ENCODE measurements around the gene CSH1. TPM values are rescaled to one million over a fixed set of nuclear protein-coding genes. Genes with fewer than 3 reads are reported as not detected.

CSH1 gene
- total RNA-seq, 4 donors from 2014 or later = not detected

DNA sequence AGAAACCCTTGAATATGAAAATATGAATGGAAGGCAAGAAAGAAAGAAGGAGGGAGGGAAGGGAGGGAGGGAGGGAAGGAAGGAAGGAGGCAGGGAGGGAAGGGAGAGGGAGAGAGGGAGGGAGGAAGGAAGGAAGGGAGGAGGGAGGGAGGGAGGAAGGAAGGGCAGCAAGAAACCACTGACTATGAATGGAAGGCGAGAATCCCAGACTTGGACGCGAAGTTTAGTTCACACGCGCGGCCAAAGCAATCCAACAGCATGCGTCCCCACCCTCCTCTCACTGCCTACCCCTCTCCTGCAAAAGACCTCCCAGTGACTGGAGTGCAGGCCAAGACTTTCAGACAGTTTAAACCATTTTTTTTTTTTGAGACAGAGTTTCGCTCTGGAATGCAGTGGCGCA lies 46.0 kb downstream of the CSH1 start:
- Histone ChIP-seq H3K9me3 (no peaks in the 10 kb centered on the region), H3K4me3 (no peak overlapping the region), H3K4me1 (peaks cover 0 to 15% (median 0%) of the 10 kb centered on the region in 3 donors), H3K27ac (no peak overlapping the region), H3K27me3 (no peaks in the 10 kb centered on the region), H3K36me3 (no peaks in the 10 kb centered on the region)
- TF ChIP-seq POLR2AphosphoS5 (IDR thresholded peaks at IDR 0.05) (no peak), POLR2A (IDR thresholded peaks at IDR 0.05) (no peak), EP300 (IDR thresholded peaks at IDR 0.05) (no peak)
- TF ChIP-seq, protein P1, sequence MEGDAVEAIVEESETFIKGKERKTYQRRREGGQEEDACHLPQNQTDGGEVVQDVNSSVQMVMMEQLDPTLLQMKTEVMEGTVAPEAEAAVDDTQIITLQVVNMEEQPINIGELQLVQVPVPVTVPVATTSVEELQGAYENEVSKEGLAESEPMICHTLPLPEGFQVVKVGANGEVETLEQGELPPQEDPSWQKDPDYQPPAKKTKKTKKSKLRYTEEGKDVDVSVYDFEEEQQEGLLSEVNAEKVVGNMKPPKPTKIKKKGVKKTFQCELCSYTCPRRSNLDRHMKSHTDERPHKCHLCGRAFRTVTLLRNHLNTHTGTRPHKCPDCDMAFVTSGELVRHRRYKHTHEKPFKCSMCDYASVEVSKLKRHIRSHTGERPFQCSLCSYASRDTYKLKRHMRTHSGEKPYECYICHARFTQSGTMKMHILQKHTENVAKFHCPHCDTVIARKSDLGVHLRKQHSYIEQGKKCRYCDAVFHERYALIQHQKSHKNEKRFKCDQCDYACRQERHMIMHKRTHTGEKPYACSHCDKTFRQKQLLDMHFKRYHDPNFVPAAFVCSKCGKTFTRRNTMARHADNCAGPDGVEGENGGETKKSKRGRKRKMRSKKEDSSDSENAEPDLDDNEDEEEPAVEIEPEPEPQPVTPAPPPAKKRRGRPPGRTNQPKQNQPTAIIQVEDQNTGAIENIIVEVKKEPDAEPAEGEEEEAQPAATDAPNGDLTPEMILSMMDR (IDR thresholded peaks at IDR 0.05) = no peak
- no peak for ATAC-seq
- whole genome bisulfite sequencing, 2 donors (ENCODE audit: low coverage in 1 of 2) = 60 to 88% methylated on average over 8 to 9 of the region's 9 CpGs

DNA sequence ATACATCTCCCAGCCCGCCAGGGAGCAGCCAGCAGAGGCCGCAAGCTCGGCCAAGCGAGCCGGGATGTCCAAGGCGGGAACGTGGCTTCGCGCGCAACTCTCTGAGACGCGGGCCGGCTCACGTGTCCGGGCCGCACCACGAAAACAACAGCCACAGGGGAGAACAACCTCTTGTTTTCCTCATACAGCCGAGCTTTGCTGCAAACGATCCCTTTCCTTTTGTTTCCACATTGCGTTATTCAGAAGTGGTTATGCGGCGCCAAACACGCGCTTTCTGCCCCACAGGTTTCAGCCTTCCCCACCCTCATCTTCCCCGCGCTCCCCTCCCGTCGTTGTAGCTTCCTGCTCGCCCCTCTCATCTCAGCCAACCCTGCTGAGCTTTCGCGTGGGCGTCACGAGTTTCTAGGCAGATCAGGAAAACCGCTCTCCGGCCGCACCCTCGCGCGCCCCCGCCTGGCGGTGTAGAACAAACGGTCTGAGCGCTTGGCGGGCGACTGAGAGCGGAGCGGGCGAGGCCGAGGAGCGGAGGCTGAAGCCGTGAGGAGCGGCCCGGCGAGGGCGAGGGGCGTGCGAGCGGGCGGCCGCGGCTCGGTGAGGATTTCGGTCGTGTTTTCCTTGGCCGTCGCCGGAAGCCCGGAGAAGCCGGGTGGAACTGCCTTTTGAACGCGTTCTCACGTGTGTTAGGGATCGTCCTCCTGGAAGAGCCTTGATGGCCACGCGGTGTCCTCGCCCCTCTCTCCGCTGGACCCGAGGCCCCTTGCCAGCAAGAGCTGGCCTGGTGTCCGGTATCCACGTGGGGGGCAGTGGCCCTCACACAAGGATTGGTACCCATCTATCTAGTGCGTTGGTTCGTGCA lies 47.3 kb downstream of the CSH1 start:
- H3K4me1 ChIP-seq = peaks cover 0 to 19% (median 0%) of the 10 kb centered on the region in 3 donors
- no peaks in the 10 kb centered on the region for H3K36me3 ChIP-seq
- 3 to 6% methylated on average over 11 to 32 of the region's 82 CpGs for WGBS, 2 donors (ENCODE audit: low coverage in 1 of 2)
- no peaks in the 10 kb centered on the region for H3K27me3 ChIP-seq
- H3K4me3 ChIP-seq = peak overlapping the region in 1 of 2 donors; percentile 36
- TF ChIP-seq POLR2A (IDR thresholded peaks at IDR 0.05) (peak in 1 of 2 donors; percentile 23), EP300 (IDR thresholded peaks at IDR 0.05) (no peak), POLR2AphosphoS5 (IDR thresholded peaks at IDR 0.05) (no peak)
- TF ChIP-seq, protein P1 (IDR thresholded peaks at IDR 0.05) = peak; percentile 77 to 82 (median 79)
- peak overlapping the region; percentile 7 to 76 (median 40) for H3K27ac ChIP-seq
- ATAC-seq = peak; percentile 97
- H3K9me3 ChIP-seq = no peaks in the 10 kb centered on the region

DNA sequence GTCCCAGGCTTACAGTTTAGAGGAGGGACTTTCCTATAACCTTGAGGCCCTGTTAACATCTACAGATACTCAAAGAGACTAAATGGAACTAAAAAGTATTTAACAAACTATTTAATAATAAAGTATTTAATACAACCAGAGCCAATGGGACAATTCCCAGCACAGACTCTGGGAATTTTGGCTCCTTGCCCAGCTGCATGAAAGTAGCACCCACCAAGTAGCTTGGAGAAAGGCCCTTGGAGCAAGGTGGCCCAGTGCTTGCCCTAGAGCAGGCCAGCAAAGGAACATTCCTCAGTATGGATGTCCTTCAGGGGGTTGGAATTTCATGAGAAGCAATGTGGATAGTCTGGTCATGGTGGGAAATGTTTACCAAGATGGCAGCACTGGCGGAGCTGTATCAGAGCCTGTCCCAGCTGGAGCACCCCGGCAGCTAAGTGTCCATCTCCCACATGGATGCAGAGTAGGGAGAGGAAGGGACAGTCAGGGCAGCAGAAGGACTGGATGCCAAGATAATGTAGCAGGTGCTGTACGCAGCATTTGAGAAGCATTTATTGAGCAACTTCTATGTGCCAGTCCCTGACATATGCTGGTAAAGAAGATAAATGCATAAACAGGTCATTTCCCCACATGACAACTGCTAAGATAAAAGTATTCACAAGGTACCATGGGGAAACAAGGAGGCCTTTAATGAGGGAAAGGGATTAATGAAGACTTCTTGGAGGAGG lies 48.7 kb downstream of the CSH1 start:
- H3K9me3 ChIP-seq = no peaks in the 10 kb centered on the region
- ATAC-seq = no peak
- TF ChIP-seq EP300 (IDR thresholded peaks at IDR 0.05) (no peak), POLR2AphosphoS5 (IDR thresholded peaks at IDR 0.05) (no peak), POLR2A (IDR thresholded peaks at IDR 0.05) (no peak)
- TF ChIP-seq, protein P1 (IDR thresholded peaks at IDR 0.05) = no peak
- no peak overlapping the region for H3K4me3 ChIP-seq
- H3K4me1 ChIP-seq = peaks cover 0 to 28% (median 3%) of the 10 kb centered on the region in 3 donors
- H3K36me3 ChIP-seq = no peaks in the 10 kb centered on the region
- 67 to 84% methylated on average over 3 of the region's 3 CpGs for WGBS, 2 donors (ENCODE audit: low coverage in 1 of 2)
- no peaks in the 10 kb centered on the region for H3K27me3 ChIP-seq
- H3K27ac ChIP-seq = no peak overlapping the region

DNA sequence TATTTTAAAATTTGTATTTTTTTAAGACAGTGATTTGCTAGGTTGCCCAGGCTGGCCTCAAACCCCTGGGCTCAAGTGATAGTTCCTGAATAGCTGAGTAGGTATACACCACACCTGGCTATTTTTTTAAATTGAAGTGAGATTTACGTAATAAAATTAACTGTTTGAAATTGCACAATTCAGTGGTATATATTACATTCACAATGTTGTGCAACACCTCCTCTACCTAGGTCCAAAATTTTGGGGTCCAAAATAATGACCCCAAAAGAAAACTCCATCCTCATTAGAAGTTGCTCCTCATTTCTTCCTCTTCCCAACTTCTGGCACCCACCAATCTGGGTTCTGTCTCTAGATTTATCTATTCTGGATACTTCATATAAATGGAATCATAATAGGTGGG lies 50.9 kb downstream of the CSH1 start:
- Histone ChIP-seq H3K4me1 (peaks cover 0 to 40% (median 12%) of the 10 kb centered on the region in 3 donors), H3K27me3 (no peaks in the 10 kb centered on the region), H3K27ac (no peak overlapping the region), H3K4me3 (no peak overlapping the region), H3K9me3 (no peaks in the 10 kb centered on the region), H3K36me3 (no peaks in the 10 kb centered on the region)
- 0 to 18% methylated on average over 1 of the region's 1 CpG for WGBS, 2 donors (ENCODE audit: low coverage in 1 of 2)
- no peak for ATAC-seq
- TF ChIP-seq, protein P1 (IDR thresholded peaks at IDR 0.05) = no peak
- no peak for TF ChIP-seq POLR2AphosphoS5 (IDR thresholded peaks at IDR 0.05)
- no peak for TF ChIP-seq POLR2A (IDR thresholded peaks at IDR 0.05)
- no peak for TF ChIP-seq EP300 (IDR thresholded peaks at IDR 0.05)

Small RNAs within 50 kb of the gene (small RNA-seq; reads per million reads assigned to genes)
- gene AC040958.1 = 0 reads per million in 4 donors
- 0 reads per million in 4 donors for gene AC127029.1
- 0 reads per million in 4 donors for gene GH1

Other genes starting within 250 kb of the CSH1 start
- gene LIMD2, start 196.4 kb downstream of the CSH1 start, total RNA-seq = 10 to 100 TPM in 1 of 4 donors, 1 to 10 TPM in 3; 2.3 to 11.0 (median 6.7) TPM
- gene STRADA, start 154.8 kb downstream of the CSH1 start, total RNA-seq = 10 to 100 TPM; 14.4 to 39.1 (median 23.3) TPM
- gene CCDC47, start 123.0 kb downstream of the CSH1 start, total RNA-seq = 10 to 100 TPM; 53.1 to 62.0 (median 58.9) TPM
- gene DDX42, start 122.4 kb downstream of the CSH1 start, total RNA-seq = 100 to 1,000 TPM in 2 of 4 donors, 10 to 100 TPM in 2; 66.6 to 126 (median 98.8) TPM
- 100 to 1,000 TPM in 2 of 4 donors, 10 to 100 TPM in 2; 79.5 to 110 (median 95.7) TPM for gene PSMC5, start 69.1 kb downstream of the CSH1 start, total RNA-seq
- gene FTSJ3, start 68.9 kb downstream of the CSH1 start, total RNA-seq = 10 to 100 TPM; 36.3 to 53.2 (median 51.7) TPM
- gene SMARCD2, start 53.9 kb downstream of the CSH1 start, total RNA-seq = 100 to 1,000 TPM; 103 to 160 (median 141) TPM
- under 1 TPM in 1 of 4 donors, not detected in 3; 0.23 TPM for gene CSH2, start 22.9 kb downstream of the CSH1 start, total RNA-seq
- not detected for gene GH2, start 14.6 kb downstream of the CSH1 start, total RNA-seq
- not detected for gene CSHL1, start 14.7 kb upstream of the CSH1 start, total RNA-seq
- gene GH1, start 22.3 kb upstream of the CSH1 start, total RNA-seq = not detected
- 1 to 10 TPM in 3 of 4 donors, not detected in 1; 2.0 to 5.9 (median 3.3) TPM for gene CD79B, start 35.8 kb upstream of the CSH1 start, total RNA-seq
- under 1 TPM; 0.15 to 0.47 (median 0.35) TPM for gene SCN4A, start 76.3 kb upstream of the CSH1 start, total RNA-seq
- 1 to 10 TPM in 1 of 4 donors, under 1 TPM in 2, not detected in 1; 0.23 to 1.1 (median 0.57) TPM for gene PRR29, start 101.8 kb upstream of the CSH1 start, total RNA-seq
- 10 to 100 TPM in 3 of 4 donors, 1 to 10 TPM in 1; 7.2 to 71.1 (median 36.7) TPM for gene ICAM2, start 124.1 kb upstream of the CSH1 start, total RNA-seq
- 10 to 100 TPM in 3 of 4 donors, 1 to 10 TPM in 1; 8.4 to 12.8 (median 12.1) TPM for gene ERN1, start 233.6 kb upstream of the CSH1 start, total RNA-seq

Measured in gastroesophageal sphincter (tissue), 4 donors.